HepG2 (cell line): ENCODE data around the gene SLC2A13. TPM values are rescaled to one million over a fixed set of nuclear protein-coding genes. Genes with fewer than 3 reads are reported as not detected.
"Not testable (repeated sequence)": the region's sequence is repeated elsewhere in the genome, so short reads cannot be mapped to it uniquely, and the experiment has no call there.

ENCODE experiments used
- ATAC-seq: fragments of 200-7000 bp; cut with Tn5 transposase; 3 replicates; pipeline ENCODE4 v1.9.1; 2020; ENCODE audit warnings: mild to moderate bottlenecking, moderate library complexity
- BruUV-seq: library from RNA; stranded (reverse); fragments of 400-500 nt; replicated peaks from 2 replicates; lab custom pipeline; 2021; lab: Mats Ljungman, UMichigan
- CTCF ChIA-PET: fragments of 300-600 bp; formaldehyde crosslinking; extraction: SDS; loops from one replicate; lab custom pipeline; 2021; ENCODE audit warnings: low total read pairs, inconsistent platforms, low intra/inter-chr PET ratio; lab: Yijun Ruan, JAX
- POLR2A ChIA-PET: fragments of 350-600 bp; sonication (Branson Sonifier 250); formaldehyde crosslinking; loops from one replicate; lab custom pipeline; 2020; ENCODE audit warnings: antibody characterized with exemption, inconsistent platforms; lab: Yijun Ruan, JAX
- DNase-seq: peaks from one replicate; pipeline ENCODE4 v3.0.0-alpha.2; 2015; ENCODE audit warnings: low spot score
- FAIRE-seq: peaks from 3 replicates; lab custom pipeline; 2011; peaks lifted over from hg19 to GRCh38; lab: Jason Lieb, UNC
- H2AFZ ChIP-seq: one replicate; pipeline ENCODE4 v1.6.1; 2011; ENCODE audit warnings: low read length, inconsistent platforms
- H3K27ac ChIP-seq: fragments of 300-600 bp; 3 replicates; pipeline ENCODE4 v1.8.0; 2011; ENCODE audit warnings: mixed run types, mild to moderate bottlenecking, mixed read lengths, low read length, inconsistent platforms; ENCODE audit not compliant: insufficient read depth; ENCODE audit errors: extremely low read length
- H3K27me3 ChIP-seq, 2 experiments: fragments of 200-600 bp in 1 of 2; 2 replicates in 1 of 2; 3 replicates in 1 of 2; pipeline versions ENCODE4 v1.6.0 to v1.8.0; 2011; ENCODE audit warnings: low read length in 2 of 2, mild to moderate bottlenecking in 2 of 2, moderate library complexity in 2 of 2, inconsistent platforms in 1 of 2; ENCODE audit not compliant: insufficient read depth in 2 of 2, control insufficient read depth in 1 of 2
- H3K36me3 ChIP-seq, 2 experiments: fragments of 200-600 bp in 1 of 2; replicated peaks in 1 of 2; 2 replicates in 1 of 2; 3 replicates in 1 of 2; pipeline versions ENCODE4 v1.5.1 to v1.8.0; 2011; ENCODE audit warnings: low read length in 2 of 2, inconsistent platforms in 1 of 2; ENCODE audit not compliant: insufficient read depth in 2 of 2, control insufficient read depth in 1 of 2
- H3K4me1 ChIP-seq: 2 replicates; pipeline ENCODE4 v1.5.1; 2012; ENCODE audit warnings: low read length, inconsistent platforms; ENCODE audit not compliant: insufficient read depth
- H3K4me2 ChIP-seq: 2 replicates; pipeline ENCODE4 v1.6.0; 2011; ENCODE audit warnings: low read depth, low read length, inconsistent platforms
- H3K4me3 ChIP-seq, 3 experiments: fragments of 200-600 bp in 1 of 3; sonication (generic), shearing (Covaris generic) in 1 of 3; replicated peaks in 1 of 3; 2 replicates each; pipeline ENCODE4 v1.5.1; 2011 to 2016; ENCODE audit warnings: low read length in 3 of 3, inconsistent platforms in 2 of 3, low read depth in 2 of 3, mild to moderate bottlenecking in 2 of 3, control low read depth in 1 of 3, mixed read lengths in 1 of 3; ENCODE audit not compliant: insufficient read depth in 1 of 3
- H3K79me2 ChIP-seq: one replicate; pipeline ENCODE4 v1.6.1; 2011; ENCODE audit warnings: low read length, inconsistent platforms; ENCODE audit not compliant: insufficient read depth
- H3K9ac ChIP-seq: 2 replicates; pipeline ENCODE4 v1.6.0; 2011; ENCODE audit warnings: mild to moderate bottlenecking, low read depth, low read length, inconsistent platforms; ENCODE audit not compliant: insufficient read depth
- H3K9me3 ChIP-seq: 2 replicates; pipeline ENCODE4 v1.5.1; 2012; ENCODE audit warnings: mild to moderate bottlenecking, low read length
- H4K20me1 ChIP-seq: 2 replicates; pipeline ENCODE4 v1.6.0; 2011; ENCODE audit warnings: inconsistent platforms, mild to moderate bottlenecking, low read length, moderate library complexity; ENCODE audit not compliant: insufficient read depth
- GATAD1 ChIP-seq: IDR thresholded peaks from 2 replicates; pipeline ENCODE4 v1.6.1; 2016; ENCODE audit warnings: missing genetic modification reagents, missing compliant biosample characterization
- KLF11 ChIP-seq: IDR thresholded peaks from 2 replicates; pipeline ENCODE4 v1.6.1; 2016; ENCODE audit warnings: missing compliant biosample characterization
- NCOA2 ChIP-seq: sonication (generic); formaldehyde crosslinking; IDR thresholded peaks from 2 replicates; pipeline ENCODE4 v1.8.0; 2022; ENCODE audit warnings: inconsistent platforms
- NFKBIZ ChIP-seq: IDR thresholded peaks from 2 replicates; pipeline ENCODE4 v1.6.1; 2018; ENCODE audit warnings: missing genetic modification reagents, missing compliant biosample characterization
- ZNF136 ChIP-seq: sonication (generic); formaldehyde crosslinking; IDR thresholded peaks from 2 replicates; pipeline ENCODE4 v1.8.1; 2022; ENCODE audit warnings: low read depth, mild to moderate bottlenecking, moderate library complexity, missing genetic modification reagents
- ZNF629 ChIP-seq: sonication (generic); formaldehyde crosslinking; conservative IDR thresholded peaks from 2 replicates; pipeline ENCODE4 v1.5.0; 2020; ENCODE audit warnings: missing genetic modification reagents
- WGBS: methylation state at CpG from one replicate; pipeline ENCODE4 v1.1.6; 2017; ENCODE audit warnings: low lambda C conversion rate; 5-methylcytosine and 5-hydroxymethylcytosine counted together
- in situ Hi-C: cut with HindIII; loops from 2 replicates; pipeline ENCODE4 v1.10.0; 2017; ENCODE audit warnings: low pct_unique_long_range_greater_than_20kb; ENCODE audit not compliant: extremely low pct_ligation_motif_present
- intact Hi-C: fragments of 100-400 bp; cut with micrococcal nuclease; formaldehyde crosslinking; loops from one replicate; pipeline ENCODE4 v1.10.0; 2022; ENCODE audit not compliant: unreplicated experiment
- polyA plus RNA-seq, 8 experiments: library from polyadenylated mRNA; depleted of rRNA in 3 of 8; stranded (reverse) in 7 of 8; unstranded in 1 of 8; fragments of >200 nt; fragmentation: Illumina TruSeq in 4 of 8; extraction: Trizol in 4 of 8; gene quantifications; 2 replicates each; pipeline versions ENCODE4 v1.2.1 to v1.2.3, GENCODE V29; 2011 to 2016; ENCODE audit warnings: low read depth in 4 of 8, missing spikeins in 1 of 8, mixed read lengths in 1 of 8; ENCODE audit not compliant: insufficient read depth in 1 of 8
- total RNA-seq, 5 experiments: library from RNA; depleted of rRNA; stranded (reverse); fragments of >200 nt; fragmentation: Illumina TruSeq; extraction: Trizol; gene quantifications; 2 replicates each; pipeline ENCODE4 v1.2.3, GENCODE V29; 2016; ENCODE audit warnings: low read depth in 1 of 5
- TF ChIP-seq, protein P1 (sequence below): sonication (generic); formaldehyde crosslinking; conservative IDR thresholded peaks from 2 replicates; pipeline ENCODE4 v1.4.0; 2020; ENCODE audit warnings: missing genetic modification reagents

The SLC2A13 gene
- total and polyA plus RNA-seq, 2 of the 13 experiments (the other 11 are each of a cell fraction or from before 2014, with no cell fraction given): 5.5 to 6.0 TPM

DNA sequence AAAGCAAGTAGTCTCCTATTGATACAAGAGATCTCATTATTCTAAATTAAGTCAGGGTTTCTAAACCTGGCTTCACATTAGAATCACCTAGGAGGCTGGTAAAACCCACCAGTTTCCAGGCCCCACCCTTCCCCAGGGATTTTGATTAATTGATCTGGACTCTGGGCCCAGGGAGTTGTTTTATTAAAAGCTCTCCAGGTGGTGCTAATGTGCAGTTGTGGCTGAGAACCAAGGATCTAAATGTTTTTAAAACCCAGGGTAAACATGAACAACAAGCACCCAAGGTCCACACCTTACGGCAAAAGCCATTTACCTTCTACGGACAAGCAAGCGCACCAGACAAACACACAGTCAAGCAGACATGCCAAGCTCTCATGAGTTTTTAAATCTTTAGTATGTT lies 73.9 kb downstream of the SLC2A13 start:
- Histone ChIP-seq H3K4me2 (no peak overlapping the region), H3K9me3 (no peaks in the 10 kb centered on the region), H3K4me1 (no peaks in the 10 kb centered on the region), H3K36me3 (no peaks in the 10 kb centered on the region), H4K20me1 (no peaks in the 10 kb centered on the region), H3K27ac (no peak overlapping the region), H3K27me3 (no peaks in the 10 kb centered on the region), H3K4me3 (no peak overlapping the region), H2AFZ (no peak overlapping the region), H3K79me2 (no peaks in the 10 kb centered on the region), H3K9ac (no peak overlapping the region)
- DNase-seq (no peak), ATAC-seq (no peak; the same call in 2 of the 3 replicates), FAIRE-seq (no peak)
- in situ Hi-C loops: no loop called here
- POLR2A ChIA-PET: no interaction called here
- CTCF ChIA-PET: no interaction called here
- TF ChIP-seq GATAD1 (CRISPR knock-in tag) (no peak), ZNF629 (CRISPR knock-in tag) (no peak), NFKBIZ (CRISPR knock-in tag) (no peak), ZNF136 (CRISPR knock-in tag) (no peak), KLF11 (no peak), NCOA2 (CRISPR knock-in tag) (no peak)
- TF ChIP-seq, protein P1, sequence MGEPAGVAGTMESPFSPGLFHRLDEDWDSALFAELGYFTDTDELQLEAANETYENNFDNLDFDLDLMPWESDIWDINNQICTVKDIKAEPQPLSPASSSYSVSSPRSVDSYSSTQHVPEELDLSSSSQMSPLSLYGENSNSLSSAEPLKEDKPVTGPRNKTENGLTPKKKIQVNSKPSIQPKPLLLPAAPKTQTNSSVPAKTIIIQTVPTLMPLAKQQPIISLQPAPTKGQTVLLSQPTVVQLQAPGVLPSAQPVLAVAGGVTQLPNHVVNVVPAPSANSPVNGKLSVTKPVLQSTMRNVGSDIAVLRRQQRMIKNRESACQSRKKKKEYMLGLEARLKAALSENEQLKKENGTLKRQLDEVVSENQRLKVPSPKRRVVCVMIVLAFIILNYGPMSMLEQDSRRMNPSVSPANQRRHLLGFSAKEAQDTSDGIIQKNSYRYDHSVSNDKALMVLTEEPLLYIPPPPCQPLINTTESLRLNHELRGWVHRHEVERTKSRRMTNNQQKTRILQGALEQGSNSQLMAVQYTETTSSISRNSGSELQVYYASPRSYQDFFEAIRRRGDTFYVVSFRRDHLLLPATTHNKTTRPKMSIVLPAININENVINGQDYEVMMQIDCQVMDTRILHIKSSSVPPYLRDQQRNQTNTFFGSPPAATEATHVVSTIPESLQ: no peak
- no TSS peak for BruUV-seq
- WGBS: 97% methylated on average over 3 of the region's 3 CpGs
- intact Hi-C loops: no loop called here

DNA sequence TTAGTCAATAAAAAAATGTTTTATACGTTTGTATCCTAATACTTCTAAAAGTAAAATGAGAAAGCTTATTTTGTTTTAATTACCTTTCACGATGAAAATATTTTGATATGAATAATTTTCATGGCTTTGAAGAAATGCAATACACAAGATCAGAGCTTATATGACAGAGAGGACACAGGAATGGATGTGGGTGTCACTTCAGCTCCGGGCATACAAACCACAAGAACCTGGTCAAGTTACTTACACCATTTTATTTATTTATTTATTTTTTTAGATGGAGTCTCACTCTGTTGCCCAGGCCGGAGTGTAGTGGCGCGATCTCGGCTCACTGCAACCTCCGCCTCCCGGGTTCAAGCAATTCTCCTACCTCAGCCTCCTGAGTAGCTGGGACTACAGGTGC lies 74.9 kb downstream of the SLC2A13 start:
- H4K20me1 ChIP-seq, H3K9me3 ChIP-seq, H3K4me1 ChIP-seq, H3K4me2 ChIP-seq, POLR2A ChIA-PET, FAIRE-seq, H3K4me3 ChIP-seq, H3K27me3 ChIP-seq, ATAC-seq, H3K36me3 ChIP-seq, CTCF ChIA-PET, DNase-seq, H2AFZ ChIP-seq, H3K79me2 ChIP-seq, H3K27ac ChIP-seq, H3K9ac ChIP-seq, in situ Hi-C loops, intact Hi-C loops, BruUV-seq: not testable (repeated sequence)
- WGBS: 93% methylated on average over 9 of the region's 9 CpGs
